A673 (cell line): ENCODE measurements around the gene SPATA2L.

Experiments used
- CTCF ChIP-seq: fragments of 300-800, 200-600 bp; sonication (generic); conservative IDR thresholded peaks from 2 replicates; pipeline ENCODE4 v1.5.1; 2017; ENCODE audit warnings: low read depth, mild to moderate bottlenecking, antibody characterized with exemption, low read length, moderate library complexity, mixed read lengths
- EZH2 ChIP-seq: fragments of 200-600 bp; sonication (generic); IDR thresholded peaks from 2 replicates; pipeline ENCODE4 v1.6.1; 2017; ENCODE audit warnings: borderline replicate concordance, low read depth, mild to moderate bottlenecking, mixed read lengths, antibody characterized with exemption, low read length; ENCODE audit not compliant: poor library complexity, severe bottlenecking

- TF ChIP-seq EZH2 (no peak), CTCF (no peak)
Observed at GRCh38 chr16:89720813-89721545, 19.5 kb upstream of the SPATA2L start, which contains the start of the genes VPS9D1 and ZNF276.
